ENCODE measurements around the gene HS3ST5.

Gene HS3ST5

GRCh38 chr6:114342086-114342825, 567 bp downstream of the HS3ST5 start:
- peak; percentile 10 for DNase-seq (ENCODE audit: low spot score)
- TF ChIP-seq CTCF (IDR thresholded peaks at IDR 0.05; ENCODE audit: extremely low read depth, insufficient read depth, missing control alignments), result no peak
- in situ Hi-C loops (cut with MboI; ENCODE audit: low pct_unique_long_range_greater_than_20kb, low sequenced_read_pairs, unreplicated experiment), result no loop called here

- TF ChIP-seq CTCF (IDR thresholded peaks at IDR 0.05; ENCODE audit: extremely low read depth, insufficient read depth, missing control alignments), result no peak
- no peak for DNase-seq (ENCODE audit: low spot score)
- in situ Hi-C loops (cut with MboI; ENCODE audit: low pct_unique_long_range_greater_than_20kb, low sequenced_read_pairs, unreplicated experiment), result no loop called here
These were observed 3.1 kb downstream of the HS3ST5 start for GRCh38 chr6:114339706-114340105.

- no peak for TF ChIP-seq CTCF (IDR thresholded peaks at IDR 0.05; ENCODE audit: extremely low read depth, insufficient read depth, missing control alignments)
- in situ Hi-C loops (cut with MboI; ENCODE audit: low pct_unique_long_range_greater_than_20kb, low sequenced_read_pairs, unreplicated experiment), result no loop called here
- DNase-seq (ENCODE audit: low spot score), result no peak
These were observed 8.6 kb downstream of the HS3ST5 start for GRCh38 chr6:114334237-114334636.

DNA sequence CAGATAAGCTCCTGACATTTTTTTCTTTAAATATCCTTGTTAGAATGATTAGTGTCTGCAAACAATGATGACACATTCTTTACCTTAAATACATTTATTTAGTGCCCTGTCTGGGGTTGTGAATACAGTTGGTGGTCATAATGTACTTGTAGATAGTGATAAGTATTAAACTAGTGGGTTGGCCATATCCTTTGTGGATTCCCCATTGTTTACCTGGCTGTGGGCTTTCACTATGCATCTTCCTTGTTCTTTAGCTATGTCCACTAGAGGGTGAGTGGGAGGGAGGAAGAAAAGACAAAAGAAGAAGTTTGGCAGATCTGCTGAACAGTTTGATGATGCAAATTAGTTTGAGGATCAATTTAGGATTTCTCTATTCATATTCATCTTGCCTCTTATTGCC, 15.7 kb downstream of the HS3ST5 start:
- in situ Hi-C loops (cut with MboI; ENCODE audit: low pct_unique_long_range_greater_than_20kb, low sequenced_read_pairs, unreplicated experiment), result no loop called here
- no peak for TF ChIP-seq CTCF (IDR thresholded peaks at IDR 0.05; ENCODE audit: extremely low read depth, insufficient read depth, missing control alignments)
- no peak for DNase-seq (ENCODE audit: low spot score)

DNA sequence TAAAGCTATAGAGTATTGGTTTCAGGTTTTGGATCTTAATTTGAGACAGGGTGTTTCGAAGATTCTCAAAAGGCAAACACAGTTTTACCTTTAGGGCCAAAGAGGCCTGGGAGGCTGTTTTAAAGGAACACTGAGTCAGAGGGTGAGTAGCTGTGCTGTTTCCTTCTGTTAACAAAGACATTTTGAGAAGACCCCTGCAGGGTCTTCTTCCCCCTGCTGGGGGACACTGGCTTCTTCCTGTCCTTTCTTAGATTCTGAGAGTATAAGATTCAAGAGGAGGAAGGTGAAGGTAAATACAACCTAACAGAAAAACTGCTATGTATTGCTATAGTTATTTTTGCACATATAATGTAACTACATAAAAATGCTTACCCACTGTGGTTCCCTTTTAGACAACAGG, 19.0 kb downstream of the HS3ST5 start:
- TF ChIP-seq CTCF (IDR thresholded peaks at IDR 0.05; ENCODE audit: extremely low read depth, insufficient read depth, missing control alignments), result no peak
- in situ Hi-C loops (cut with MboI; ENCODE audit: low pct_unique_long_range_greater_than_20kb, low sequenced_read_pairs, unreplicated experiment), result no loop called here
- no peak for DNase-seq (ENCODE audit: low spot score)

GRCh38 chr6:114319749-114320148, 23.1 kb downstream of the HS3ST5 start:
- in situ Hi-C loops (cut with MboI; ENCODE audit: low pct_unique_long_range_greater_than_20kb, low sequenced_read_pairs, unreplicated experiment), result no loop called here
- no peak for DNase-seq (ENCODE audit: low spot score)
- TF ChIP-seq CTCF (IDR thresholded peaks at IDR 0.05; ENCODE audit: extremely low read depth, insufficient read depth, missing control alignments), result no peak
